Mucosa of rectum (tissue), 2 donors: ENCODE measurements around the gene GOLGA6D.
"Not testable (repeated sequence)": the region's sequence is repeated elsewhere in the genome, so short reads cannot be mapped to it uniquely, and the experiment has no call there.

Source experiments
- H3K27ac ChIP-seq, 2 donors: one replicate each; pipeline ENCODE4 v1.7.0; 2013; ENCODE audit warnings: inconsistent platforms in 2 of 2, low read depth in 2 of 2, low read length in 2 of 2
- H3K27me3 ChIP-seq, 2 donors: one replicate each; pipeline ENCODE4 v1.7.0; 2013; ENCODE audit warnings: low read length in 2 of 2; ENCODE audit not compliant: control insufficient read depth in 2 of 2, insufficient read depth in 2 of 2
- H3K36me3 ChIP-seq, 2 donors: one replicate each; pipeline ENCODE4 v1.7.0; 2013; ENCODE audit warnings: low read length in 2 of 2; ENCODE audit not compliant: control insufficient read depth in 2 of 2, insufficient read depth in 2 of 2
- H3K4me1 ChIP-seq, 2 donors: one replicate each; pipeline ENCODE4 v1.7.0; 2013; ENCODE audit warnings: low read length in 2 of 2, mild to moderate bottlenecking in 1 of 2; ENCODE audit not compliant: control insufficient read depth in 2 of 2, insufficient read depth in 2 of 2
- H3K4me3 ChIP-seq, 2 donors: one replicate each; pipeline ENCODE4 v1.7.0; 2013; ENCODE audit warnings: low read length in 2 of 2
- H3K9ac ChIP-seq, 2 donors: one replicate each; pipeline ENCODE4 v1.7.0; 2013; ENCODE audit warnings: low read length in 2 of 2, low read depth in 1 of 2, mild to moderate bottlenecking in 1 of 2
- H3K9me3 ChIP-seq, 2 donors: one replicate each; pipeline ENCODE4 v1.7.0; 2013; ENCODE audit warnings: low read length in 2 of 2; ENCODE audit not compliant: control insufficient read depth in 2 of 2
- donor health status: healthy.
- donor health status: Normal muscosa, but diverticular disease.

GOLGA6D gene

DNA sequence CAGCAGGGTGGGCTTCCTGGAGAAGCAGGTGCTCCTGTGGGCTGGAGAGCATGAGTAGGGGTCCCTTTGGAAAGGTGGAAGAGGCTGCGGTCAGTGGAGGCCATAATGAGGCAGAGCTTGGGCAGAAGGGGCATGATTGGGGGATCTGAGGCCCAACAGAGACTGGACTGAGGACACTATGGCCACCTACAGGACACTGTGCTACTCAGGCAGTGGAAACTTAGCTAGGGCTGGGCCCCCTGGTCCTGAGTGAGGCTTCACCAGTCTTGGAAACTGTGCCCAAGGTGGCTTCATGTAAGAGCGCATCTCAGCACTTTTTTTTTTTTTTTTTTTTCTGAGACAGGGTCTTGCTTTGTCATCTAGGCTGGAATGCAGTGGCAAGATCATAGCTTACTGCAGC lies 46.9 kb downstream of the GOLGA6D start:
- Histone ChIP-seq H3K9ac (no peak overlapping the region), H3K4me1 (no peaks in the 10 kb centered on the region)

DNA sequence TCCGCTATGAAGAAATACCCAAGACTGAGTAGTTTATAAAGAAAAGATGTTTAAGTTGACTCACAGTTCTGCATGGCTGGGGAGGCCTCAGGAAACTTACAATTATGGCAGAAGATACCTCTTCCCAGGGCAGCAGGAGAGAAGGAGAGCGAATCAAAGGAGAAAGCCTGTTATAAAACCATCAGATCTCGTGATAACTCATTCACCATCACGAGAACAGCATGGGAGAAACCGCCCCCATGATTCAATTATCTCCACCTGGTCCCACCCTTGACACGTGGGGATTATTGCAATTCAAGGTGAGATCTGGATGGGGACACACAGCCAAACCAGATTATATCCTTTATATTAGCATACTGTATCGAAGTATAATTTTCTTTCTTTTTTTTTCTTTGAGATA lies 49.5 kb downstream of the GOLGA6D start:
- H3K9ac ChIP-seq, H3K9me3 ChIP-seq, H3K27me3 ChIP-seq, H3K36me3 ChIP-seq, H3K27ac ChIP-seq, H3K4me3 ChIP-seq: not testable (repeated sequence)
- peaks cover 8 to 15% of the 10 kb centered on the region in 2 donors for H3K4me1 ChIP-seq

More for the DNA sequence above, 46.9 kb downstream of the GOLGA6D start:
- no peaks in the 10 kb centered on the region for H3K36me3 ChIP-seq
- no peak overlapping the region for H3K4me3 ChIP-seq
- H3K27ac ChIP-seq, result no peak overlapping the region
- H3K9me3 ChIP-seq, result no peaks in the 10 kb centered on the region
- H3K27me3 ChIP-seq, result no peaks in the 10 kb centered on the region

DNA sequence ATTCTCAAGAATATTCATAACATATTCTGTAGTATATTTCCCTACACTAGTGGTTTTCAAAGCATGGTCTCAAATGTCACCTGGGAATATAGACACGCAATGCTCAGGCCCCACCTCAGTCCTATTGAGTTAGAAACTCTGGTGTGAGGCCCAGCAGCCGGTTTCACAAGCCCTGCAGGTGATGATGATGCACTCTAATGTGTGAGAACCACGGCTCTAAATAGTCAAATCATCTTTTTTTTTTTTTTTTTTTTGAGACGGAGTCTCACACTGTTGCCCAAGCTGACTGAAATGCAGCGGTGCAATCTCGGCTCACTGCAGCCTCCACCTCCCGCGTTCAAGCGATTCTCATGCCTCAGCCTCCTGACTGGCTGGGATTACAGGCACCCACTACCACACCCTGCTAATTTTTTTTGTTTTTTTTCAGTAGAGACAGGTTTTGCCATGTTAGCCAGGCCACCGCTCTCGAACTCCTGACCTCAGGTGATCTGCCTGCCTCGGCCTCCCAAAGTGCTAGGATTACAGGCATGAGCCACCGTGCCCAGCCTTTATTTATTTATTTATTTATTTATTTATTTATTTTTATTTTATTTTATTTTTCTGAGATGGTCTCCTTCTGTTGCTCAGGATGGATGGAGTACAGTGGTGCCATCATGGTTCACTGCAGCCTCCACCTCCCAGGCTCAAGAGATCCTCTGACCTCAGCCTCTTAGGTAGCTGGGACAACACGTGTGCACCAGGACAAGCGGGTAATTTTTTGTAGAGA lies 51.2 kb downstream of the GOLGA6D start:
- H3K9ac ChIP-seq, H3K9me3 ChIP-seq, H3K4me3 ChIP-seq, H3K27me3 ChIP-seq, H3K36me3 ChIP-seq, H3K27ac ChIP-seq: not testable (repeated sequence)
- H3K4me1 ChIP-seq, result peaks cover 8 to 15% of the 10 kb centered on the region in 2 donors

DNA sequence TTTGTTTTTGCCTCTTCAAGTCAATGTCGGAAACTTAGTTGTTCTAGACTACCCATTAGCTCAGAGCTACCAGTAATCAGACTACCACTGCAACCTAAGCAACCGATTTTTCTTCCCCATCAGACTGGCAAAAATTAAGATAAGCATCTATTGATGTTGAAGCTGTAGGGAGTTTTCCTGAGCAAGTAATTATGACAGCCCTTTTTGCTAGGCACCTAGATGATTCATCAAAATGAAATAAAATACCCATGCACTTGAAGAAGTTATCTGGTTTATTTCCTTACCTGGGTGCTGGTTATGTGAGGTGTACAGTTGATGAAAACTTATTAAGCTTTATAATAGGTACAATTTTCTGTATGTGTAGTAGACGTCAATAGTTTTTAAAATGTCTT lies 52.7 kb downstream of the GOLGA6D start:
- Histone ChIP-seq H3K4me1 (peaks cover 8 to 15% of the 10 kb centered on the region in 2 donors), H3K4me3 (peak overlapping the region; percentile 73 to 85), H3K27ac (no peak overlapping the region), H3K36me3 (peaks cover 0 to 9% of the 10 kb centered on the region in 2 donors), H3K27me3 (no peaks in the 10 kb centered on the region), H3K9ac (peak overlapping the region; percentile 73 to 75), H3K9me3 (no peaks in the 10 kb centered on the region)

DNA sequence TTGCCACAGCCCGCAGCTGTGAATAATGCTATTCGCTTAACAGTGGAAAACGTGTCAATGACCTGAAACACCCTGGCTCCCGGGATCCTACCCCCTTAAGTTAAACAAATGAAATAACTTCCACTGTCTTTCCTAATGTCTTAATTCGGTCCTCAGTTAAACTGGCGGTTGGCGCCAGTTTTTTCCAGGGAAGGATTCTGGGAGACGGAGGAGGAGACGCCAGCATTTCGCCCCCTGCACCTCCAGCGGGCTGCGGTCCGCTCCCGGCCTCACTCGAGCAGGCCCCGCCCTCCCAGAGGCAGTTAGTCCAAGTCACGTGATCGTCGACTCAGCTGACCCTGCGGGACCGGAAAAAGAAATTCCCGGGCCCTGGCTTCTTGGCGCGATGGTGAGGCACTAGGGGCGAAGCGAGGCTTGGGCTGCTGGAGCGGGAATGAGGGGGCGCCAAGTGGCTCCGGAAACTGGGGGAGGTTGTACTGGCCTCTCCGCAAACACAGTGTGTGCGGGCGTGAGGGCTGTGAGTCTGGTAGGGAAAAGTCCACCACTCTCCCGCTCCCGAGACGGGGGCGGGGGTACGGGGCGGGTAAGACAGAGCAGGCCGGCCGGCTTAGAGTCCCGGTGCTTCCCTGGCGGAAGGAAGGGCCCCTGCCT lies 53.2 kb downstream of the GOLGA6D start, which contains the start of gene COMMD4:
COMMD4 (plus strand) TSS at position 359 of the 651 bp plus-strand sequence; CDS start at position 386, 27 bp downstream.
- Histone ChIP-seq H3K4me3 (peak within 1 kb of the TSS; percentile 73 to 85), H3K36me3 (peaks cover 0 to 9% of the 10 kb centered on the region in 2 donors), H3K27ac (peak within 1 kb of the TSS in 1 of 2 donors; percentile 9), H3K27me3 (no peaks in the 10 kb centered on the region), H3K4me1 (peaks cover 8 to 15% of the 10 kb centered on the region in 2 donors), H3K9me3 (no peaks in the 10 kb centered on the region), H3K9ac (peak within 1 kb of the TSS; percentile 73 to 75)

DNA sequence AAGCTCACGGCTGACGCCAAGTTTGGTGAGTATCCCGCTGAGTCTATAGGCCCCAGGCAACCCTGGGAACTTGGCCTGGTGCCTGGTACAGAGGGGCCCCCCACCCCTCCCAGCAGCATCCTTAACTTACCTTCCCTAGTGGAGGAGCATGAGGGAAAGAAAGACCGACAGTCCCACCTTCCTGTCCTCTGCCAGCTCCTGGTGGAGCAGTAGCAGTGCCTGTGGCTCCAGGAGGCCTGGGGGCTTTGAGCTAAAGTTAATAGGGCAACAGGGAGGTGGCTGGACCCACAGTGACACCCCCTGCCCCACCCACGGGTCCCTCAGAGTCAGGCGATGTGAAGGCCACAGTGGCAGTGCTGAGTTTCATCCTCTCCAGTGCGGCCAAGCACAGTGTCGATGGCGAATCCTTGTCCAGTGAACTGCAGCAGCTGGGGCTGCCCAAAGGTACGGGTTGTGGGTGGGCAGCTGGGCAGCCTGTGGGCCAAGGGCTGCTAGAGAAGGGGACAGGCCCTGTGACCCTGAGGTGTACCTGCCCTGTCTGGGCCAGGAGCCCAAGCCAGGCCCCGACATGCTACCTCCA lies 56.1 kb downstream of the GOLGA6D start:
- Histone ChIP-seq H3K4me1 (peaks cover 8 to 15% of the 10 kb centered on the region in 2 donors), H3K27me3 (no peaks in the 10 kb centered on the region), H3K4me3 (no peak overlapping the region), H3K36me3 (peaks cover 0 to 15% of the 10 kb centered on the region in 2 donors), H3K9ac (no peak overlapping the region), H3K27ac (no peak overlapping the region), H3K9me3 (no peaks in the 10 kb centered on the region)

DNA sequence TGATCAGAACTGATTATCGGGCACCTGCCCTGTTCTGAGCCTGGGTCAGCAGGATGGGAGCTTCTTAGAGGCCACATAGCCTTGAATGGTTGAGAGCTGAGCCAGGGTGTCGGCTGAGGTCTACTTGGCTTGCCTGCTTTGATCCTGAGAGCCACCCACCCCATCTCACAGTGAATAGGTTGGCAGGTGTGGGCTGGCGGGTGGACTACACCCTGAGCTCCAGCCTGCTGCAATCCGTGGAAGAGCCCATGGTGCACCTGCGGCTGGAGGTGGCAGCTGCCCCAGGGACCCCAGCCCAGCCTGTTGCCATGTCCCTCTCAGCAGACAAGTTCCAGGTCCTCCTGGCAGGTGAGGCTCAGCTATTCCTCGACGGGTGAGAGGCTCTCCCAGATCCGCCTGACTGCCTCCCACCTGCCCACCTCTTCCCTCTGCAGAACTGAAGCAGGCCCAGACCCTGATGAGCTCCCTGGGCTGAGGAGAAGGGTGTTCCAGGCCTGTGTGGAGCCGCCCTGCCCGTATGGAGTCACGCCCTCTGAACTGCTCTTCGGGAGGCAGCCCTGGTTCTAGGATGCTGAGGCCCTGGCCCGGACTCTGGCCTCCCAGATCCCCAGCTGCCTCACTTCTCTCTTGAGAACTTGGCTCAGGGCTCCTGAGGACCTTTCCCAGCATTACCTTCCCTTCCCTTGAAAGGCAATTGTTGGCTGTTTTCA lies 57.1 kb downstream of the GOLGA6D start:
- no peaks in the 10 kb centered on the region for H3K9me3 ChIP-seq
- H3K27me3 ChIP-seq, result no peaks in the 10 kb centered on the region
- H3K27ac ChIP-seq, result no peak overlapping the region
- H3K9ac ChIP-seq, result no peak overlapping the region
- H3K4me1 ChIP-seq, result peaks cover 8 to 15% of the 10 kb centered on the region in 2 donors
- no peak overlapping the region for H3K4me3 ChIP-seq
- H3K36me3 ChIP-seq, result peaks cover 0 to 15% of the 10 kb centered on the region in 2 donors

DNA sequence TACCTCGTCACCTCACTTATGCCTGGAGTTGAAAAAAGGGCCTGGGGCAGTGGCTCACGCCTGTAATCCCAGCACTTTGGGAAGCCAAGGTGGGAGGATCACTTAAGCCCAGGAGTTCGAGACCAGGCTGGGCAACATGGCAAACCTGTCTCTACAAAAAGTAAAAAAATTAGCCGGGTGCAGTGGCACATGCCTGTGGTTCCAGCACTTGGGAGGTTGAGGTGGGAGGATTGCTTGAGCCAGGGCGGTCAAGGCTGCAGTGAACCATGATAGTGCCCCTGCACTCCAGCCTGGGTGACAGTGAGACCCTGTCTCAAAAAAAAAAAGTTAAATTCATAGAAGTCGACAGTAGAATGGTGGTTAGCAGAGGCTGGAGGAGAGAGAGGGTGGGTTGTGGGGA lies 59.6 kb downstream of the GOLGA6D start:
- Histone ChIP-seq H3K27me3 (no peaks in the 10 kb centered on the region), H3K27ac (no peak overlapping the region), H3K4me1 (peaks cover 0 to 6% of the 10 kb centered on the region in 2 donors), H3K9me3 (no peaks in the 10 kb centered on the region), H3K36me3 (peaks cover 0 to 15% of the 10 kb centered on the region in 2 donors), H3K9ac (no peak overlapping the region), H3K4me3 (no peak overlapping the region)

DNA sequence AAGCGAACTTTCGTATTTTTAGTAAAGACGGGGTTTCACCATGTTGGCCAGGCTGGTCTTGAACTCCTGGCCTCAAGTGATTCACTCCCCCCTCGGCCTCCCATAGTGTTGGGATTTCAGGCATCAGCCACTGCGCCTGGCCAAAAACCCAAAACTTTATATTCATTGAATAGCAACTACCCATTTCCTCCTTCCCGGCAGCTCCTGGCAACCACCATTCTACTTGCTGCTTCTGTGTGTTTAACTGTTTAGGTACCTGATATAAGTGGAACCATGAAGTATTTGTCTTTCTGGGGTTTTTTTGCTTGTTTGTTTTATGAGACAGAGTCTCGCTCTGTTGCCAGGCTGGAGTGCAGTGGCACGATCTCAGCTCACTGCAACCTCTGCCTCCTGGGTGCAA lies 61.3 kb downstream of the GOLGA6D start:
- H3K27me3 ChIP-seq, H3K9ac ChIP-seq, H3K9me3 ChIP-seq, H3K4me3 ChIP-seq, H3K27ac ChIP-seq: not testable (repeated sequence)
- peaks cover 7 to 11% of the 10 kb centered on the region in 2 donors for H3K4me1 ChIP-seq
- peaks cover 0 to 10% of the 10 kb centered on the region in 2 donors for H3K36me3 ChIP-seq
